Mucosa of stomach (tissue), 1 donor: Measurements from ENCODE around the gene SHQ1.
A peak's percentile ranks its signal among the peaks of the same experiment; 100 is the strongest.

Experiments
- H3K27me3 ChIP-seq: one replicate; pipeline ENCODE4 v1.7.0; 2013; ENCODE audit warnings: mild to moderate bottlenecking, low read length; ENCODE audit not compliant: control insufficient read depth, insufficient read depth
- H3K36me3 ChIP-seq: one replicate; pipeline ENCODE4 v1.7.0; 2013; ENCODE audit warnings: low read length; ENCODE audit not compliant: control insufficient read depth, insufficient read depth
- H3K4me1 ChIP-seq: one replicate; pipeline ENCODE4 v1.7.0; 2013; ENCODE audit warnings: mild to moderate bottlenecking, low read length; ENCODE audit not compliant: control insufficient read depth, insufficient read depth
- H3K4me3 ChIP-seq: one replicate; pipeline ENCODE4 v1.7.0; 2013; ENCODE audit warnings: low read length
- H3K9ac ChIP-seq: one replicate; pipeline ENCODE4 v1.7.0; 2013; ENCODE audit warnings: mild to moderate bottlenecking, low read length, moderate library complexity
- H3K9me3 ChIP-seq: one replicate; pipeline ENCODE4 v1.7.0; 2013; ENCODE audit warnings: mild to moderate bottlenecking, low read length, moderate library complexity; ENCODE audit not compliant: control insufficient read depth
- donor health status: Pancreatic carcinoma.

SHQ1 gene

DNA sequence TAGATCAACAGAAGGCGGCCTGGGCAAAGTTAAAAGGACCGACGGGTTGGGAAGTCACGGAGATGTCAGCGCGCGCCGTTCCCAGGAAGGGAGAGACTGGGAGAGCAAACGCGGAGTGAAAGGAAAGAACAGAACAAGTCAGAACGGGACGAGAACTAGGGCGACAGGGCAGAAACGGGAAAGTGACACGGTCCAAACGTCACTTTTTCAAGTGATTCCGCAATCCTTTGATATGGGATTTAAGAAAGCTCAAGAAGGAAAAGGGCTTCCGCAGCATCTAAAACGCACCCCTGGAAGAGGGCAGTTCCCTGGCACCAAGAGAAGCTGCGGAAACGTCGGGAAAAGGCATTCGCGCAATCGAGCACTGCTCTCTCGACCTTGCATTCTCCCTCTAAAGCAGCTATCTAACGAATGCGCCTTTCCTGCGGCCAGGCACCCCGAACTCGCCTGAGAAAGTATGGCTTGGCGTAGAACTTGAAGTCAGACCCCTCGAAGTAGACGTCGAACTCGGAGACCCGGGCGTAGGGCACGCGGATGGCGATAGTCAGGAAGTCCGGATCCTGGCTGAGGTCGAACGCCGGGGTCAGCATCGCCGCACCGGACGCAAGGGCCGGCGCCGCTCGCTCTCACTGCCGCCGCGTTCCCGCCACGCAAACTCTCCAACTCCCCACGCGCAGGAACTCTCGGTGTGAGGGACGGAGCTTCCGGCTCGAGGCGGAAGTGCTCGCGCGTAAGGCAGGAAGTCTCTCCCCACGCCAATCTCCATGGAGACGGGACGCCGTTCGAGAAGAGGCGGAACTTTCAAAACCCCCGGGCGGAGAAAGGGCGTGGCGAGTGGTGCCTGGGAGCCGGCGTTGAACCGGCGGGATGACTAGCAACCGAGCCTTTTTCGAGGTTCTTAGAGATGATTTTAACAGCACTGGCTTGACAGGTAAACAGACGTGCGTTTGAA lies at the start of gene SHQ1:
TSS of gene SHQ1 (minus strand) at position 695 of the 952 bp plus-strand sequence. CDS start at position 590, 105 bp downstream.
- Histone ChIP-seq H3K9me3 (no peaks in the 10 kb centered on the region), H3K36me3 (no peaks in the 10 kb centered on the region), H3K4me1 (peaks cover 10% of the 10 kb centered on the region), H3K27me3 (no peaks in the 10 kb centered on the region), H3K4me3 (peak within 1 kb of the TSS; percentile 62), H3K9ac (peak within 1 kb of the TSS; percentile 65)

DNA sequence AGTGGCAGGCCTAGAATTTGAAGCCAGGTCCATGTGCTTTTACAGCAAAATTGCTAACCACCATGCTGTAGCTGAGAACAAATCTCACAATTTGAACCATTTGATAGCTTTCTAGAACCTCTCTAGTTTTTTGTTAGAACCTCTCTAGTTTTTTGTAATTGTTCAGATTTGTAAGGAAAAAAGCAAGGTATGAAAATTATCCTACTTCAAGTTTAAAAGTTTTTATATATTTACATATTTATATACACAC lies 49.4 kb upstream of the SHQ1 start:
- H3K4me1 ChIP-seq, result no peaks in the 10 kb centered on the region
- no peak overlapping the region for H3K9ac ChIP-seq
- no peaks in the 10 kb centered on the region for H3K9me3 ChIP-seq

DNA sequence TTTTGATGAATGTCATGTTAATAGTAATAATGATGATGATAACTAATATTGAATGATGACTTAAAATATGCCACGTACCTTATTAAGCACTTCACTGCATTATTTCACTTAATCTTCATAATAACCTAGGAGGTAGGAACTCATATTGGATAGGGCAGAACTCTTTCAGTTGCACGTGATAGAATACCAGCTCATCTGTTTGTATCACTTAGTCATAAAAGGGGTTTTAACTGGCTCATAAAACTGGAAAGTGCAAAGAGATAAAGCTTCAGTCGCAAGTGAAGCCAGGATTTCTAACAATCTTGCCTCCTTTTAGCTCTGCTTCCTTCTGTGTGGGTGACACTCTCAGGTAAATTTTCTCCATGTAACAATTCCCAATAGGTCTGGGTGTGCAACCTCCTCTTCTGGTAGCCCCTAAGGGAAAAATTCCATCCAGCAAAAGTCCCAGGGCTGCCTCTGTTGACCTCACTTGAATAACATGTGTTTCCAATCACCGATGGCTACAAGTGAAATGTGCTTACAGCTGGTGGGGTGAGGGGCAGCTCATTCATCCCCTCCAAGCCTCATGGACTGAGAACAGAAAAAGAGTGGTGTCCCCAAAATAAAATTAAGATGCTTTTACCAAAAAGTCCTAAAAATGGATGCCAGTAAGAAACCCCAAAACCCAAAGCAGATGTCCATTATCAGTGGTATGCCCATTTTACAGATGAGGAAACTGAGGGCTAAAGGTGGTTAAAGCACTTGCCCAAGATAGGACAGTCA lies 48.9 kb upstream of the SHQ1 start:
- Histone ChIP-seq H3K27me3 (no peaks in the 10 kb centered on the region), H3K9ac (no peak overlapping the region), H3K4me1 (no peaks in the 10 kb centered on the region), H3K9me3 (no peaks in the 10 kb centered on the region), H3K36me3 (no peaks in the 10 kb centered on the region), H3K4me3 (no peak overlapping the region)

More for the DNA sequence above, 49.4 kb upstream of the SHQ1 start:
- no peaks in the 10 kb centered on the region for H3K36me3 ChIP-seq
- H3K27me3 ChIP-seq, result no peaks in the 10 kb centered on the region
- H3K4me3 ChIP-seq, result no peak overlapping the region

- H3K9ac ChIP-seq, result no peak overlapping the region
- peaks cover 4% of the 10 kb centered on the region for H3K4me1 ChIP-seq
- no peaks in the 10 kb centered on the region for H3K36me3 ChIP-seq
- H3K9me3 ChIP-seq, result no peaks in the 10 kb centered on the region
- H3K4me3 ChIP-seq, result no peak overlapping the region
- no peaks in the 10 kb centered on the region for H3K27me3 ChIP-seq
Measured at GRCh38 chr3:72894976-72895552, 46.8 kb upstream of the SHQ1 start.

- H3K9ac ChIP-seq, result no peak overlapping the region
- H3K4me1 ChIP-seq, result peaks cover 4% of the 10 kb centered on the region
- no peaks in the 10 kb centered on the region for H3K9me3 ChIP-seq
- H3K27me3 ChIP-seq, result peaks cover 10% of the 10 kb centered on the region
- no peaks in the 10 kb centered on the region for H3K36me3 ChIP-seq
- no peak overlapping the region for H3K4me3 ChIP-seq
Measured at GRCh38 chr3:72892870-72893269, 44.6 kb upstream of the SHQ1 start.

DNA sequence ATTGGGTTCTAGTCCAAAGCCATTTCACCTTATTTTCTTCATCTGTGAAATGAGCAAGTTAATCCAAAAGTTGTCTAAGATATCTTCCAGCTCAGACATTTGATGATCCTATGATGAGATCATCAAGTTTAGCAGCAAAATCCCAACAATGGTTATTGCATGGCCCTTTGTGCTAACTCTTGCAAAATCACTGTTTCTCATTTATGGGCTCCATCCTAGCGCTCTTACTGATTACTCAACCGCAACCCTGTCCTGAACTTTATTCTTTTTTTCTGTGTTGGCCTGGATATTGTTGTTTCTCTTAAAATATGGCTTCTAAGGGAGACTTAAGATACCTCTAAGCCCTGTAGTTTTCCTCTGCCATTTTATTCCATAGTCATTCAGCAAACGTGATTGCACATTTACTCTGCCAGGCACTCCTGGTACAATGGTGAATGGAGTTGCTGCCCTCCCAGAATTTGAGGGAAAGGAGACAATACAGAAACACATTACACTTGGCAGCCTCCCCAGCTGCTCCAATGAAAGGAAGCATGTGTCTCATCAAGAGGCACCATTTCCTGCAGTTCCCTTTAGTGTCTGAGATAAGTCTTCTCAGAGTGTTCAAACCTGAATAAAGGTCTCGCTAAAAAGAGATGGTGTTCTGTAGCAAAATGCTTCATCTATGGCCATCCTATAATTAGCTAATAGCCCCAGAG lies 44.0 kb upstream of the SHQ1 start:
- Histone ChIP-seq H3K4me1 (peaks cover 7% of the 10 kb centered on the region), H3K4me3 (no peak overlapping the region), H3K9ac (no peak overlapping the region), H3K36me3 (no peaks in the 10 kb centered on the region), H3K27me3 (peaks cover 17% of the 10 kb centered on the region), H3K9me3 (no peaks in the 10 kb centered on the region)

GRCh38 chr3:72891053-72891855 lies 43.0 kb upstream of the SHQ1 start:
- Histone ChIP-seq H3K9me3 (no peaks in the 10 kb centered on the region), H3K36me3 (no peaks in the 10 kb centered on the region), H3K9ac (no peak overlapping the region), H3K4me1 (peaks cover 7% of the 10 kb centered on the region), H3K27me3 (peaks cover 22% of the 10 kb centered on the region), H3K4me3 (no peak overlapping the region)

DNA sequence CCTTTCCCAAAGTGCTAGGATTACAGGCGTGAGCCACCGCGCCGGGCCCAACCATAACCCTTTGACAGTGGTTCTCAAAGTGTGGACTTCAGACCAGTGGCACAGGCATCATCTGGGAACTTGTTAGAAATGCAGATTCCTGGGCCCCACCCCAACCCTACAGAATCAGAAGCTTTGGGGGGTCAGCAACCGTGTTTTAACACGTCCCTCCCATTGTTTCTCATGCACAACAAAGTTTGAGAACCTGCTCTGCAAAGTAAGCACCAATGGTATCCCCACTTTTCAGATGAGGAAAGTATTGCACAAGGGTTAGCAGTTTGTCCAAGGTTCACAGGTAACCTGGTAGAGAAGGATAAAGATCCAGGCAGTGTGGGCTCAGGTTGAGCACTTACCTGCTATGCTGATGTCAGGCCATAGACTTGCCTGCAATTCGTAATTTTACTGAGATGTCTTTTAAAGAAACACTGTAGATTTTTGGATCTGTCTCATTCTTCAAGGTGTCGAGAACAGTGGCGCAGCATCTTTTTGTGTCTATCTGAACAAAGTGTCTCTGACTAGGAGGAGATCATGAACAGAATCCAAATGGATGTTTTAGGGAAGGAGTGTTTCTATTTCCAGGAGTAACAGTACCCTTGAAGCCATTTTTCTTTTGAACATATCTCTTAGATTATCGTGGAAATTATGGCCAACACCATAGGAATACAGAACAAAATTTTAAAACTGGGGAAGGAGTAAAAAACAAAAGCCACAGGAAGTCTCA lies 42.1 kb upstream of the SHQ1 start:
- Histone ChIP-seq H3K27me3 (peaks cover 22% of the 10 kb centered on the region), H3K36me3 (no peaks in the 10 kb centered on the region), H3K9me3 (no peaks in the 10 kb centered on the region), H3K9ac (no peak overlapping the region), H3K4me3 (no peak overlapping the region), H3K4me1 (peaks cover 7% of the 10 kb centered on the region)

DNA sequence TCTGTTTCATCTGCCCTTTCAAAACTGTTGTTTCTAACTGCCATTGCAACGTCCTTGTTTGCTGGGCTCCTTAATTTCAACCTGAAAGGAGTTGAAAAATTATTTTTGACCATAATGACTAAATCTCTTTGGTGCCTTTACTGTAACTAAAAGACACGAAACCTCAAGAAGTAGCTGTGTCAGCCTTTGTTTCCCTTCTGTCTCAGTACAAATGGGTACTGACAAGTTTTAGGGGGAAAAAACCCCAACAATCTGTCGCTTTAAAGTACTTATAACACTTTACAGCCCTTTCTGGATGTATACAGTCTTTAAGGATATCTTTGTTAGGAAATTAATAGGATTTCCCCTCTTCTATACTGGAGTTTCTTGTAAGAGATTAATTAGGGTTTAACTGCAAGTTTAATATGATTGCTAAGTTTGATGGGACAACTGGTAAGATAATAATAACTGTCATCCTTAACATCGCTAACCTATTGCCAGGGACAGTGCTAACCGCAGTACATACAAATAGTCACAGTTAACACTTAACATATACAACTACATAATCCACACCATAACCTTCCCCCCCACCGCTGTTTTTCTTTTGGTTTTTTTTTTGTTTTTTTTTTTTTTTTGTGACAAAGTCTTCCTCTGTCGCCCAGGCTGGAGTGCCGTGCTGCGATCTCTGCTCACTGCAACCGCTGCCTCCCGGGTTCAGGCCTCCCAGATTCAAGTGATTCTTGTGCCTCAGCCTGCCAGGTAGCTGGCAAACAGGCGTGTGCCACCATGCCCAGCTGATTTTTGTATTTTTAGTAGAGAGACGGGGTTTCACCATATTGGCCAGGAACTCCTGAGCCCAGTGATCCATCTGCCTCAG lies 41.3 kb upstream of the SHQ1 start:
- H3K9ac ChIP-seq, result no peak overlapping the region
- no peaks in the 10 kb centered on the region for H3K36me3 ChIP-seq
- peaks cover 7% of the 10 kb centered on the region for H3K4me1 ChIP-seq
- no peaks in the 10 kb centered on the region for H3K9me3 ChIP-seq
- no peak overlapping the region for H3K4me3 ChIP-seq
- peaks cover 22% of the 10 kb centered on the region for H3K27me3 ChIP-seq

DNA sequence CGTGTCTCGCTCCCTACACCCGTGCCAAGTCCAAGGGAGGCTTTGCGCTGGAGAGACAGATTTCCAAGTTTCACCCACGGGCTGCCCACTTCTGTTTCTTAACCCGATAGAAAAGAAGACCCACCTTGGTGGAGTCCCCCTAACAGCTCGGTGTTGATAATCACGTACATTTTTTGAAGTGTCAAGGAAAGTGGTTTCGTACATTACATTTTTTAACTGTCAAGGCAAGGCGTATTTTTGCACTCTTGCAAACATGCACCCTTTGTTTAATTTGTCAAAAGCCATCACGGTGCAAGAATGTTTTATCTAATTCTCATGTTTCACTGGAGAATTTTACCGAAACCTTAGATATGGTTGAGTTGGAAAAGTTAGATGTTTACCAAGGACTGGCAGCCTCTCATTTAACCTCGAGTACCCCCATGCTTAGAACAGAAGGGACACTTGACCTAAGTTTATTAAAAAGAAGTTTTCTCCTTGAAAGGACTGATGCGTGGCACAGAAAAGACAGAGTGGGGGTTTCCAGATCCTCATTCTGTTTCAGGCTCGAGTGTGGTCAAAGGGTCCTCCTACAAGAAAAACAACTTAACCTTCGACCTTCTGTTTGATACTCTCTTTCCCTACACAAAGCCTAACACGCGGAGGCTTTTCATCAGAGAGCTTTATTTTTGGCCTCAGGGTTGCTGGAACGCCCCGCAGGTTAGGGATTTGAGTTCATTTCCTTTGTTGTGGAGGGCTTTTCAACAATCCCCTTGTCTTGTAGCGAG lies 40.5 kb upstream of the SHQ1 start:
- Histone ChIP-seq H3K36me3 (no peaks in the 10 kb centered on the region), H3K4me1 (peaks cover 7% of the 10 kb centered on the region), H3K9me3 (no peaks in the 10 kb centered on the region), H3K9ac (no peak overlapping the region), H3K27me3 (peaks cover 22% of the 10 kb centered on the region), H3K4me3 (no peak overlapping the region)
